NCI-H226 (cell line): ENCODE measurements around the gene MARCHF10.

Source experiments
- DNase-seq: peaks from one replicate; pipeline ENCODE4 v3.0.0-alpha.2; 2015

The MARCHF10 gene

DNA sequence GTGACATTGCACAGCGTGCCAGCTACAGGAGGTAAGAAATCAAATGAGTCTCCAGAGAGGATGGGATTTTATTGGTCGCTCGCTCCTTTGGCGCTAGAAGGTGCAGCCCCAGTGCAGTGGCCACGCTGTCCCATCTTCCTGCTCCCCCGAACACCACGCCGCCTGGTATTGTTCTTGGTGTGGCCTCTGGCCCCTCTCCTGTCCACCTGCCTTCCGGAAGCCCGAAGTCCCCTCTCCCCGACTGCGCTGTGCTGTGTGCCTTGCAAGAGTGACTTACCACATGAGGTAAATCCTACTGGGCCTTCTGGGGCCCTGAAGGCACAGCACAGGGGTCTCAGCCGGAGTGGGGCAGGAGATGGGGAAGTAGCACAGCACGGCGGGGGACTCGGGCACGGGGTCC, 58.2 kb downstream of the MARCHF10 start:
- DNase-seq = no peak

DNA sequence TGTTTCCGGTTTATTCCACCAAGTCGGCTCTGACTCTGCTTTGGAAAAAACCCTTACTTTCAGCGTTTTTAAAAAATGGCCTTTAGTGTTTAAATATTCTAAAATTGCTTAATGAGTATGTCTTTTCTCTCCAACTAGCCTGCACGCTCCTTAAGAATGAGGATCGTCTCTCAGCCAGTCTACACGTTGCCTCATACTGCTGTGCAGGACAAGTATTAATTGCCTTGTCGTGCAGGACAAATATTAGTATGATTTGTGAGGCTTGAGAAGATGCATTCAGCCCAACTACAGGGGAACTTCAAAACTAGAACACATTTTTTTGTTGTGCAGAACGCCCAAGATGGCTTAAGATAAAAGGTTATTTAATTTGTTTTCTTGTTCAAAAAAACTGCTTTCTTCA, 61.2 kb downstream of the MARCHF10 start:
- DNase-seq = no peak

DNA sequence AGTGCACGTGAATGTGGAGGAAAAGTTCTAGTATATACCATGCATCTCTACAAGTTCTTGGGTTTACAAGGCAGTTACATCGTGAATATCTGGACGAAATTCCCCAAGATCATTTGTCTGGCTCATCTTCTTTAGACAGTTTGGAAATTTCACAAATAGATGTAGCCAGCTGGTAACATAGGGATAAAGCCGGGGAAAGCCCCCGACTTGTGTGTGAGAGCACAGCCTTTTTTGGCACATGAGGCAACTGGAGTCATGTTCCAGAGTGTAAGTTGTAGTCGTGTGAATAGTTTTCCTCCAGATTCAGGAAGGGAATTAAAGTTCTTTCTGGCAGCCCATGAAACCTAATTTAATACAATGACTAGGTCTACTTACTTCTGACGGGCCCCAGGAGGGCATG, 62.3 kb downstream of the MARCHF10 start:
- DNase-seq = no peak

DNA sequence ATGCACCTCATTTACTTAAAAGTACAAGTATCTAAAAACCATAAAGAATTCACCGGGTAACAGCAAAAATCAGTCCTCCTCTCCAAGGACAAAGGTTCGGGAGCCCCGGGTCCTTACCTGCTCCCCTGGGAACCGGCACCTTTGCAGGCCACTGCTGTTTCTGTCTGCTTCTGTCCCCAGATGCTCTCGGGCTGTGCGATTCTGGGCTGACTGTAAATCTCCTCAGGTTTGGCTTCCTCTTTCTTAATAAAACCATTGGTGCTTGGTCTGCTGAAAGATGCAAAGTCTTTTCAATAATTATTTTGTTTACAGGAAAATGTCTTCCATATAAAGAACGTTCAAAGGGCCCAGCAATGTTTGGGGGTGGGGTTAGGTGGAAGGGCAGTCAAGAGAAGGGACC, 63.9 kb downstream of the MARCHF10 start:
- no peak for DNase-seq

DNA sequence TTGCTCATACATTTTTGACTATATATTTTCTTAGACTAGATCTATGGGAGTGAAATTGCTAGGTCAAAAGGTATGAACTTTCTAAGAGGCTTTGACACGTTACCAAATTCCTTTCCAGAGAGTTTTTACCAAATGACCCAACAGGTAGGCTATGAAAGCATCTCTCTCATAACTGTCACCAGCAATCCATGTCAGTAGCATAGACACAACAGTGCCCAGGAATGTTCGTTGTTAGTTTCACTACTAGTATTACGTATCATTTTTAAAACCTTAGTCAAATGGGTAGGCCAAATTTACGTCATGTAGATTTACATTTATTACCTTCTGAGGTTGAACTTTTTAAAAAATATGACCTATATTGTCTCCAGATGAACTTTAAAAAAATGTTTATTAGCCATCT, 66.8 kb downstream of the MARCHF10 start:
- no peak for DNase-seq

DNA sequence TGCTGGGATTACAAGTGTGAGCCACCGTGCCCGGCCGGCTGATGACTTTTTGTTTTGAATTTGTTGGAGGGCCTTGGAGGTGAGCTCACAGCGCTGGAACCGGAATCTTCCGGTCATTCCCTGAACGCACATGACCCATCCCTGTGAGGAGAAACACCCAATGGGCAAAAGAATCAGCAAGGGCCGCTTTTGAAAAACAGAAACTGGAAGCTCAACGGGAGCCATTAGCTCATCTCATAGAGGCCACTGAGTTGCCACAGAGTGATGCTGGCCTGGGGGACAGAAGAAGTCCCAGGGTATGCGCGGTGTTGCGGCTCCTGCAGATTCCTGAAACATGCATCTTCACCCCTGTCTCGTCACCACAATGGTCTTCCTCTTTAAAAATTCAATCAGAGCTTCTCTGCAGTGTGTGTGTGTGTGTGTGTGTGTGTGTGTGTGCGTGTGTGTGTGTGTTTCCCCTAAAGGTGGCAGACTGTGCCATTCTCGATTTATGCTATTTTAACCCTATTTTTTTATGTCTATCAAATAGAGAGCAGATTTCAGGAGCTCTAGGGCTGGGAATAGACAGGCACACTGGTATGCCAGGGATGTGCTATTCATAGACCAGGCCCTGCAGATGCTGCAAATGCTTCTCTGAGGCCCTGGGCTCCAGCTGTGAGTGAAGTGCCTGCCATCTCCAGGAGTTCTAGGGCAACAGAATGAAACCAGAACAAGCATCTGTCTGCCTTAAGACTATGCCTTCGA, 68.3 kb downstream of the MARCHF10 start:
- no peak for DNase-seq

DNA sequence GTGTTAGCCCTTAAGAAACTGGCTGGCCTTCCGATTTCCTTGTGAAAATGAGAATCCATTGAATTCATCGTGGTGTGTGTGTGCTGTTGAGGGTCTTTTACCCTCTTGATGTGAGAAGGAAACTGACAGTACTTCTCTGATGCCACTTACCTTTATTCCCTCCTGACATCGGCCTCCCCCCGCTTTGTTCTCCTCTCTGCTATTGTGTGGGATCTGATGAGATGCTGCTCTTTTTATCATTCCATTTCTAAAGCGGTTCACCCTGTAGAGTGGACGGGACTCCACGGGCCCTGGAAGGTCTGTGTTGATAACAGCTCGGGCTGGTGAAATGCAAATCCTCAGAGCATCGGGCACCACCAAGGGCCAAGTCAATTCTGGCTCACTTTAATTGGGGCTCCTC, 69.8 kb downstream of the MARCHF10 start:
- DNase-seq = no peak

DNA sequence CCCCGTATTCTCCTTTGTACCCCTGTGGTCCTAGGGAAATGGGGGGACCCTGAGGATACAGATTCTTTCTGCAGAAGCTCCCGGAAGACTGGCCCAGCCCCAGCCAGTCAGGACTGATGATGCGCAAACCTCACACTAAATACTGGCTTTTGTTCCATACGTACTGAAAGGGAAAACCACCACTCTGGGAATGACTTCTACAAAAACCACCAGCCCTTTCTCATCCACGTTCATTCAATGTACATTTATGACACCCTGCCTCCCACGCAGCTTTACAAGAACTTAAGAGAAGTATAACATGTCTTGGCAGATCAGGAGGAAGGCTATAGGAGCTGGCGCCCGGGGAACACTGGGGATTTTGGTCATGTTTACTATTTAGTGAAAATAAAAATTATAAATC, 70.6 kb downstream of the MARCHF10 start:
- DNase-seq = no peak

DNA sequence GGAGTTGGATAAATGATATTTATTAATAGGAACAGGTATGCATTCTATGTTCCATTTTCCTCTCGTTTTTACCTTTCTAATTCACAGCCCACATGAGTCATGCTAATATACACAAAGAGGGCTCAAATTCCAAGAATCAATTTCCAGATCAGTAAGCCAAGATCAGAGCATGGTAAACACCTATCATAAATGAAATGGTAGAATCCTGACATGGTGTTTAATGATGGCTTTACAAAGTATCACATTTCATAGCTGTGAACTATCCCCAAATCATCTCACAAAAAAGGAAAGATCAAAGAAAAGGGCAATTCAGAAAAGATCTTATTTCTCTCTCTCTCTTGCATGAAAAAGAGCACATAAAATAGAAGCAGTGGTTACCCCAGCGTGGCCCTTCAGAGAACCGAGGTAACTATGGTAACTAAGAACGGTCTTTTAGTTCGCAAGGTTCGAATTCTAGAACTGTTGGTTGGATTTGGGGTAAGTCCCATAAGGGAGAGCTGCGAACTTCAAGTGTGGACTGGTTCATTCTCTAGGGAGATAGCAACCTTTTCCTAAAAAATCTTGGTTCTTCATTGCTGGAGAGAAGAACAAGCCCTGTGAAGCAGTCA, 73.0 kb downstream of the MARCHF10 start:
- no peak for DNase-seq

DNA sequence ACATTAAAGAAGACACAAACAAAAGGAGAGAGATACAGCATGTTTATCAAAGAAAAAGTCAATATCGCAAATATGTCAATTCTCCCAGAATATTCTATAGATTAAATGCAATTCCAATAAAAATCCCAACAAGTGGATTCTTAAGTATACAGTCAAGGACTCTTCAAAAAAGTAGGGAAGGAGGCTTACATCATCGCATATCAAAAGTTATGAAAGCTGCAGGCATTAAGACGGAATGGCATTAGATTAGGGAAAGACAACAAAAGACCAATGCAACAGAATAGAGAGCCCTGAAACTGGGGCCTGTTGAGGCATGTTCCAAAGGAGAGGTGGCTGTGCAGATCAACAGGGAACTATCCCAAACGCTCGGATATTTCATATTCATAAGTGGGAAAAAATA, 76.0 kb downstream of the MARCHF10 start:
- DNase-seq = peak; percentile 20

DNA sequence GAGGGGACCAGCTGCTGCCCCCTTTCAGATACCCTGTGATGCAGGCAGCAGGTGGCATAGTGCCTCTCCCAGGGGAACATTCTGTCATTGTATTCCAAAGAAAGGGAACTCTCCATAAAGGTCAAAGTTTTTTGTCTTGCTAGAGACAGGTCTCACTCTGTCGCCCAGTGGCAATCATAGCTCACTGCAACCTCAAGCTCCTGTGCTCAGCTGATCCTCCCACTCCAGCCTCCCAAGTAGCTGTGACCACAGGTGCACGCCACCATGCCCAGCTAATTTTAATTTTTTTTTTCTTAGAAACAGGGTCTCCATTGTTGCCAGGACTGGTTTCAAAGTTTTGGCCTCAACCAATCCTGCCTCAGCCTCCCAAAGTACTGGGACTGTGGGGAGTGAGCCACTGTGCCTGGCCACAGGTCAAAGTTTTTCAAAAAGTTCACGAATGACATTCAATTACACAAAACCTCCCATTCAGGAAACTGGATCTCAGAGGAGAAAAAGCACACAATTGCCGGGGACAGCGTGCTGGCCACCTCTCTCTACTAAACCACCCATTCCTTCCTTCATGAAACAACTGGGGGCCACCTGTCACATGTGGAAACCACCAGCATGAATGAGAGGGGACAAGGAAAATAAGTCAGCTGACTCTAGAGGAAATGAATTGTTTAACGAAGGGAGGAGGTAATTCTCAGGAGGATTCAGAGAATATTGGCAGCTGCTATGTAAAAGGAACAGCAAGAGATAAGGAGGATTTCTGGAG, 80.0 kb downstream of the MARCHF10 start:
- DNase-seq = no peak

DNA sequence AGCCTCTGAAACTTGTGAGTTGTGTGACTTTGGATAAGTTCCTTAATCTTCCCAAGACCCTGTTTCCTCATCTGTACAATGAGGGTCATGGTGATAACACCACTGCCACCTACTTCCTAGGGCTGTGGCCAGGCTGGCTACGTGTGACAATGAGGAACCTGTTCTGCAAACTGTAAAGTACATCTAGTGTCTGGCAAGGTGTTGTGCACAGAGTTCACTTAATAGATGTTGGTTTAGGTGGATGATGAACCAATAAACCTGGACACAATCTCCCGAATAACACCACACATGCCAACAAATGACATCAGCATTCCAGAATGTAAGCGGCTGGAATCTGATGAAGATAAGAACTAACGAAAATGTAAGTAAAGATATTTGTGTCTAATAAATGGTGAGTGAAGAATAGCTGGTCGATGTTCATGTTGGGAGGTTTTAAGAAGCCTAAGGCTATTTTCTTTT, 82.3 kb downstream of the MARCHF10 start:
- peak; percentile 81 for DNase-seq

DNA sequence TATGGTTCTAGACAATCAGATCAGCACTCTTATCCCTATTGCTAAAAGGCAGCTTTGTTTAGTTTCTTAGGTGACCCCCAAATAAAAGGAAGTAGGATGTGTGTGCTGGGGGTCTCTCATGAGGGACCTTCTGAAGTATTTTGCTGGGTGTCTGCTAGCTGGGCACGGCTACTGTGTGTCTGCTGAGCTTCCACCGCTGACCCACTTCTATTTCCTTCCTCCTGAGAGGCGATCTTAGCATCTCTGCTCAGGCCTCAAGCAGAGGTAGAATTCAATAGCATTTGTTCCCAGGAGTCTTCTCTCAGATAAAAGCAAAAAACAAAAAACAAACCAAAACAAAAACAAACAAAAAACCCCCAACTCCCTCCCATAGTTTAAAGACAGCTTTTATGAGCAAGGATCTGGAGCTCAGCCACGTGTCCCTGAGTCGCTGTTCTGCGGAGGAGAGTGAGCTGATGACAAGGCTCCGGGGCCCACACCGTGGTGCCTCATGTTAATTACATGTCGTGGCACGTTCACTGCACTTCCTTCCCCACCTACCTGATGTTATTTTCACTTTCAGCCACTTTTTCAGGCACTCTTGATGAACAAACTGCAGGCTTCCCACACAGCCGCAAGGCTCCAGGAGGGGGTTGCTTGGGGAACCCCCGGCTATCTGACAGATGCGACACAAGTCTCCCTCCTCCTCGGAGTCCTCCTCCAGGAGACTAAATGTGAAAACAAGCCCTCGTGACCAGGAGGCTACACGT, 83.5 kb downstream of the MARCHF10 start:
- no peak for DNase-seq

DNA sequence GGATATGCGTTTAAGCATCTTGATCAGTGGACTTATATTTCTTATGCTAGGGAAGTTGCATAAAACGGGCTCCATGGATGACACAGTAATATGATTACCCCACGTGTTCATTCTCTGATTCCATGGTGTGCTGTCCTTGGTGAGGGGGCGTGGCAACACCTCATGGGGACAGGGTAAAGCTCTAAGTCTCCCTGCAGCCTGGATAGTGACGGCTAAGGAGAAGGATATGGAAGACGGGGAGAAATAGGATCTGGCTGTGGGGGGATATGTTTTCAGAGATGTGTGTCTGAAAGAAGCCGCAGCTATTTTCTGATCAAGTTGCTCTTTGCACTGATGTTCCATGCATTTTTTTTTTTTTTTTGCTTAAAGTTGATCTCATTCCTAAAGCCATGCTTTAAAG, 84.3 kb downstream of the MARCHF10 start:
- no peak for DNase-seq

DNA sequence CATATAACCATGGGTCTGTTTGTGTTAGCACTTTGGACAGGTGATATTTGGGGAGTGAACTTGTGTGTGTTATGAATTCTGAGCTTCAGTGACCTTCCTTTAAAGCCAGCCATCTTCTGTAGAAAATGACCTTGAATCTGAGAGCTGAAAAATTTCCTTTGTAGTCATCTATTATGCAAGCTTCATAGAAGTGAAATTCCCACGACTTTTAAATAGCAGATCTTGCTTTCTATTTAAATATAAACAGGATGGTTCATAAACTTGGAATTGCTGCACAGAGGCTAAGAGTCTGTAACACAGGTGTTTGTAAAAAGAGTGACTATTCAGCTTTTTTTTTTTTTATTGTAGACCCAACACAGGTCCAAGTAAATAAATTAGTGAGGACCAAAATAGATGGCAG, 85.5 kb downstream of the MARCHF10 start:
- DNase-seq = no peak

DNA sequence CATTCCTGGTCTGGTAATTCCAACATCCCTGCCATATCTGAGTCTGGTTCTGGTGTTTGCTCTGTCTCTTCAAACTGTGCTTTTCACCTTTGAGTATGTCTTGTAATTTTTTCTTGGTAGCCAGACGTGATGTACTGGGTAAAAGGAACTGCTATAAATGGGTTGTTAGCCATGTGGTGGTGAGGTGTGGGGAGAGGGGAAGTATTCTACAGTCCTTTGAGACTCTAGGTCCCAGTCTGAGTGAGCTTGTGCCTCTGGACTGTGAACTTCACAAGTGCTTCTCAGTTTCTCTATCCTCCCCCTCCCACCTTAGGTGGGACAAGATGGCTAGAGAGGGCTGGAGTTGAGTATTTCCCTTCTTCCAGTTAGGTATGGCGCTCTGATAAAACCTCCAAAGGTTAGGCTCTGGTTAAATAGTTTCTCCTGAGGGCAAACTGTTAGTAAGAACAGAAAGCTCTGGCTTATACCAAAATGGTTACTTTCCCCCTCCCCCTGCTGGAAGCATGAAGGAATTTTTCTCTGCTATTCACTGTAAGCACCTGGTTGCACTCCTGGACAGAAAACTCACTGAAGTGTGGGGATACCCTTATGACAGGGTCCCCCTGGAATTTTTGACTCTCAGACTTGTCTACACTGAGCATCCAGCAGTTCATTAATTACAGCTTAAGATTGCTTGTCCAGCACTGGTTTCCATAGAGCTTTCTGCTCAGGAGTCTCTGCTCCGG, 87.8 kb downstream of the MARCHF10 start:
- no peak for DNase-seq

DNA sequence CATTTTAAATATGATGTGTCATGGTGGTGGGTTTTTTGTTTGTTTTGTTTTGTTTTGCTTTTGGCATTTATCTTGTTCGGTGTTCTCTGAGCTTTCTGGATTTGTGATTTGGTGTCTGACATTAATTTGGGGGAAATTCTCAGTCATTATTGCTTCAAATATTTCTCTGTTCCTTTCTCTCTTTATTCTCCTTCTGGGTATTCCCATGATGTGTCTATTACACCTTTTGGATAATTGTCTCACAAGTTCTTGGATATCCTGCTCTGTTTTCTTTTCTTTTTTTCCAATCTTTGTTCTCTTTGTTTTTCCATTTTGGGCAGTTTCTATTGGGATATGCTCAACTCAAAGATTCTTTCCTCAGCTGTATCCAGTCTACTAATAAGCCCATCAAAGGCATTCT, 88.5 kb downstream of the MARCHF10 start:
- DNase-seq = no peak

DNA sequence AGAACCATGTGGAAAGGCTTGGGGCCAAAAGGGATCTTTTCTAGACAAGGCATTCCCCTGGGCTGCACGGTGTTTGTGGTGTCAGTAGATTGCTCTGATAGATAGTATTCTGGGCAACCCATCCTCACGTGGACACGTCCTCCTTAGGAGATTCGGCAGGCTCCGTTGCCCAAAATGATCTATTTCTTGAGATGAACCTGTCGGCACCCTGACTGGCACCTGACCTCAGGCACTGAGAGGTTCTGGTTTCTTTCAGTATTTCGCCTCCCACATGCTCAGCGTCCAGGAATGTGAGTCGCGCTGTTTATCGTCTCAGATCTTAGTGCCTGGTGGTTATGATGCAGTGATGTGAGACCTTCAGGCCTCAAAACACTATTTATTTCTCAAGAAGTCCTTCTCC, 89.7 kb downstream of the MARCHF10 start:
- peak; percentile 73 for DNase-seq

DNA sequence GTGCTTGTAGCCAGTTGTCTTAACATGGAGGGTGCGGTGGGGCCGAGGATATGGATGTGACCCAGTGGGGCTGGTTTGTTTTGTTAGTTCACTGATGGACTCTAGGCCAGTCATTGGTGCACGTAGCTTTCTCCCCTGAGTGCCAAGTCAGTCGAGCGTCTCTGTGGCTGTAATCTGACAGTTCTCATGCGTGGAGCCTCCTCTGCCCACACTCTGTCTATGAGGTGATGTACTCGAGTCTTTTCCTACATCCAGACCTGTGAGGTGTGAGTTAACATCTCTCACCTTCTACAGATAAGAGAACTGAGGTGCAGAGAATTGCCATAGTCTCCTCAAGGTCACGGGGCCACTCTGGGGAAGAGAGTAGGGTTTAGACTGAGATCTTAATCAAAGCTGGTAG, 90.2 kb downstream of the MARCHF10 start:
- DNase-seq = no peak

DNA sequence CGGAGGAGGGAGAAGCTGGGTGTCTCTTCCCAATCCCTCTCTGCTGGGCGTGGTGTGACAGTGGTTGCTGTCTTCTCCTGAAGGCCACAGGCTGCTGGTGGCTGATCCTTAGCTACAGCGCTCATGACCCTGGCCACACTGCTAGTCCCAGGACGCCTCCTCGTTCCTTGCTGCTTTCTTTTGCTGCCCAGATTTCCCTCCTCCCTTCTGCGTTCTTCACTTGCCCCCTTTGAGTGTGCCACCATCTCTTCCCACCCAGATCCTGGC, 90.6 kb downstream of the MARCHF10 start:
- DNase-seq = no peak

DNA sequence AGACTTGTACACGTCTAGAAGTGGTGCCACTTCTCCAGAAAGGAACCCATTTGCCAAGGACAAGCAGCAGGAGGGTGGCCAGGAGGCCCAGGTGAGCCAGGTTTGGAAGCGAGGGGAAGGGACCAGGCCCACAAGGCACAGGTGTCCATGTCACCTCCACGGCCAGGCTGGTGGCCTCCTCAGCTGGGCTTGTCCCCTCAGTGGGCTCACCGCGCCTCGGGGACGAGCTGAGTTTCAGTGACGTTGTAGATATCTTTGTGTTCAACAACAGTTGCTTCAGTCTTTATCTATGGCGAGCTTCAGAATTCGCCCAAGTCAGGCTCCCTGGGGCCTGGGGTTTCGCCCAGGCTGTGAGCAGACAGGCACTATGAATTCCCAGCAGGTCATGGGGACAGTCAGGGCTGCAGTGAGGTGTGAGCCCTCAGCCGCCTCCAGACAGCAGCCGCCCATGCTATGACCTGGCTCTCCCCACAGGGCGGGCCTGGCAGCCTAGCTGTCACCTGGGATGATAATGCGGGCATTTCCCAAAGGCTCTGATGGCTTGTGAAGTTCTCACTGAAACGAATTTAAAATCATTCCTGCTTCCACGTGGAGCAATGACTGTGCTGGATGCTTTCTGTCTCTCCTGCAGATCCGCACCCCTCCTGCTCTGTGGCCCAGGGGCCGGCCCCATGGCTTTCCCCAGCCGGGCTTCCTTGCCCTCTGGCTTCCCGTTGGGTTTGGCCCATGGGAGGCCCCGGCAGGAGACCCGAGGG, 91.1 kb downstream of the MARCHF10 start:
- DNase-seq = no peak

DNA sequence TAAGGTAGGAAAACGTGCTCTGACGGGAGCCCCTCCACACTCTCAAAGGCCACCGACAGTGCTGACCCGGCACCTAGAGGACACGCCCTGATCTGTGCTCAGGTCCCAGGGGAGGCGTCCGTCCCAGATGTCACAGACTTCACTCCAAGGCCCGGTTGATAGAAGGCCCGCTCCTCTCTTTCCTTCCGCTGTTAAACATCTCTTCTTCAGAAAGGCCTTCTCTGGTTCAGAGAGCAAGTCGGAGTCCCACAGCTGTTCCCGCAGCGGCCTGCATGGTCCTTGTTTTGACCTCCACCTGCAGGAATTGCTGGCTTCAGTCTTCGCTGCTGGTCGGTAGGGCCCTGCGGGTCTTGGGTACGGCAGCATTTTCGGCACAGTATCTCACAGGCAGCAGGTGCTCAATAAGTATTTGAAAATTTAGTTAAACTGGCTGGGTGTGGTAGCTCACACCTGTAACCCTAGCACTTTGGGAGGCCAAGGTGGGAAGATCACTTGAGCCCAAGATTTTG, 92.2 kb downstream of the MARCHF10 start:
- no peak for DNase-seq
